SIG-M5 treated with dmso at 0.1 percent for 504 hours (cell line): Measurements from ENCODE around the gene DPYSL5.
"Not testable (repeated sequence)": the region's sequence is repeated elsewhere in the genome, so short reads cannot be mapped to it uniquely, and the experiment has no call there.

Experiments used
- DNase-seq: peaks from one replicate; lab custom pipeline; 2025; ENCODE audit not compliant: unreplicated experiment; lab: John Stamatoyannopoulos, UW

The DPYSL5 gene

DNA sequence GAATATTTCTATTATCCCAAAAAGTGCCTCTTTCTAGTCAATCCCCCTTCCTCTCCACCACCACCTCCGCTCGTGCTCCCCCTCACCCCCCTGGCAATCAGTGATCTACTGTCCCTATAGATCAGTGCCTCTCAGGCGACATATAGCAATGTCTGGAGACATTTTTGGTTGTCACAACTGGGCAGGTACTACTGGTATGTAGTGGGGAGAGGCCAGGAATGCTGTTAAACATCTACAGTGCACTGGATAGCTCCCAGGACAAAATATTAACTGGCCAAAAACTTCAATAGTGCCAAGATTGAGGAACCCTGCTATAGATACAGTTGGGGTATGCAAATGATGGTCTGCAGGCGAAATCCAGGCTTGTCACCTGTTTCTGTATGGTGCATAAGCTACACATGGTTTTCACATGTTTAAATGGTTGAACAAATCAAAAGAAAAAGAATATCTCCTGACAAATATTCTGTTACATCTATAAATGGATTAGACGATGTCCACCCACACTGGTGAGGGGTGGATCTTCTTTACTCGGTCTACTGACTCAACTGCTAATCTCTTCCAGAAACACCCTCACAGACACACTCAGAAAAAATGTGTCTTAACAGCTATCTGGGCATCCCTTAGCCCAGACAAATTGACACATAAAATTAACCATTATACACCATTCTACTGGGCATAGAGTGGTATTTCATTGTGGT lies 25.5 kb downstream of the DPYSL5 start:
- DNase-seq = no peak

DNA sequence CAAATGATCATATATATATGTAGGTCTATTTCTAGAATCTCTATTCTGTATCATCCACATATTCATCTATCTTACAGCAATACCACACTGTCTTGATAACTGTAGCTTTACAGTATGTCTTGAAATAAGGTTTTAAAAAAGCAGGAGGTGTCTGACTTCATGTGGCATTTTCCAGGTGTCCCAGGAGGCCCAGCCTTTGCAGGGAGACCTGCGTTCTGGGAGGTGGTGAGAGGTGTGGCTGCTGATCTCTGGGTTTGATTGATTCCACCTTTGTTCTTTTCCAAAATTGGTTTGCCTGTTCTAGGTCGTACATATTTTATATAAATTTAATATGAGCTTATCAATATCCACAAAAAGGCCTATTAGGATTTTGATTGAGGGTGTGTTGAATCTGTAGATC lies 26.6 kb downstream of the DPYSL5 start:
- no peak for DNase-seq

DNA sequence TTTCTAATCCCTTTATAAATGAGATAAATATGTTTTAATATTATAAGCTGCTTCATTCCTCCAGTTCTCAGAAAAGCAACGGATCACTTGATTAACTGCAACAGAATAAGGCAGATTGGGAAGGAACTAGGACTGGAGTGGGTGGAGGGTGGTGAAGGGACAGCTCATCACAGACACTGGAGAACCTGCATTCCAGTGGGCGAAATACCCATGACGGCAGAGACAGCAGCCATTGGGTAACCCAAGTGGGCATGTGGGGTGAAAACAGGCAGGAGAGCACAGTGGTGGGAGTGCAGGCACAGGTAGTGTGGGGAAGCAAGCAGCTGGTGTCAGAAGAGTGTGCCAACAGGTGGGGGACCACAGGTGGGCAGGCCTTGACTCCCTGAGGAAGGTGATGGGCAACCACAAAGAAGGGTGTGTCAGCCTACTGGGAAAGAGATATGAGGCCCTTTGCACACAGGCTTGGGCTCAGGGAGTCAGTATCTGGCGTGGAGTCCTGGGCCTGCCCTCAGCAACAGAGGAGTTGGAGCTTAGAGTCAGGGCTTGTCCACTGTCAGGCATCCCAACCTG lies 27.2 kb downstream of the DPYSL5 start:
- DNase-seq = no peak

DNA sequence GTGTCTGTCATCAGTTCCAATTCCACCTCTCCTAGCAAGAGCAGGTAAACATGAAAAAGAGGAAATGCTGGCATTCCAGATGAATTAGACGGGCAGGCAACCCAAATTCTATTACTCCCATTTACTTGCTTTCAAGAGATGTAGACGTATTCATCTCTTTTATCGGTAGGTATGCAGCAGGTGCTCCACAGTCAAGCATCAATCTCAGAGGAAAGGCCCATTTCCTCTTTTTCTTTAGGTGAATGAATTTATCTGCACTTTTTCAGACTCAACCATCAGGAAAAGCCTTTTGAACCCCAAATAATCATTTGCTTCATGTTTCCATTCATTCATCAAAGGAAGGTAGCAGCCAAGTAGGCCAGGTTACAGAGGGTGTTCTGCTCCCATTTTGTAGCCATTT lies 27.9 kb downstream of the DPYSL5 start:
- no peak for DNase-seq

DNA sequence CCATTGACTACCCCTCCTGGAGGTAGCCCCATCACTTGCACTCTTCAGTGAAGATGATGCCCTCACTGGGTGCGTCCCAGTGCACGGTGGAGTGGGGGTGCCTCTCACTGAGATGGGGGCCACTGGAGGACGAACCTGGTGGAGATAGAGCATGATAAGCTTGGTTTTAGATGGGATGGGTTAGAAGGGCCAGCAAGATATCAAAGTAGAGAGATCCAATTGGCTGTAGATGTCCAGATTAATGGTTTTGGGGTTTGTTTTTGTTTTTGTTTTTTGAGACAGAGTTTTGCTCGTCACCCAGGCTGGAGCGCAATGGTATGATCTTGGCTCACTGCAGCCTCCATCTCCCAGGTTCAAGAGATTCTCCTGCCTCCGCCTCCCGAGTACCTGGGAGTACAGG lies 28.3 kb downstream of the DPYSL5 start:
- DNase-seq = no peak

DNA sequence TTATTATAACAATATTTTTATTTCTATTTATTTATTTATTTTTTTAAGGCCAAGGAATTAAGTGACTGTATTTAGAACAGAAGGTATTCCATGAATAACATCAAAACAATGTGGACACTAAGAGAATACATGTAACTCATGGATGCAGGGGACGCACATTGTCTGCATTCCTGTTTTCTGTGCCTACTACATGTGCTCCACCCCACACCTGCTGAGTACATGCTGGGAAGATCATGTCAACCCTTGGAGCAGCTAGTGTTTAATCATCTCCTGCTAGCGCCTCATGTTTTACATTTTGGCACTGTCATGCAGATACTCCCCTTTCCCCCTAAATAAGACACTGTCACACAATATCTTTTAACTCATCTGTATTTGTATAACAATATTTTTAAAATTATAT lies 29.3 kb downstream of the DPYSL5 start:
- no peak for DNase-seq

DNA sequence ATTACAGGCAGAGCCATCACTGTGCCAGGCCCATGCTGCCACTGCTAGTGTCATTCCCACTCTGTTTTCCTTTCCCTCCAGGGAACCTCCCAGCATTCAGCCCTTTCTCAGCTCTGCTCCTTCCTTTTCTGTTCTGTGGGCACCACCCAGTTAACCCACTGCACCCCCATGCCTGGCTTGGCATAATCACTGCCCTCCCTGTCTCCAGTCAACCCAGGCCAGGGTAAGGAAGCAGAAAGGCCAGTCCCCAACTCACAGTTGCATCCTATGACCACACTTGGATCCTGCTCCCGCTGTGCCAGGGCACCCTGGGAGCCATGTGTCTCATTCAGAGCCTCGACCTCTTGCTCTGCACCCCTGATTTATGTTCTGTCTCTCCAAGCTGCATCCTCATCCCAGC lies 32.2 kb downstream of the DPYSL5 start:
- DNase-seq = no peak

DNA sequence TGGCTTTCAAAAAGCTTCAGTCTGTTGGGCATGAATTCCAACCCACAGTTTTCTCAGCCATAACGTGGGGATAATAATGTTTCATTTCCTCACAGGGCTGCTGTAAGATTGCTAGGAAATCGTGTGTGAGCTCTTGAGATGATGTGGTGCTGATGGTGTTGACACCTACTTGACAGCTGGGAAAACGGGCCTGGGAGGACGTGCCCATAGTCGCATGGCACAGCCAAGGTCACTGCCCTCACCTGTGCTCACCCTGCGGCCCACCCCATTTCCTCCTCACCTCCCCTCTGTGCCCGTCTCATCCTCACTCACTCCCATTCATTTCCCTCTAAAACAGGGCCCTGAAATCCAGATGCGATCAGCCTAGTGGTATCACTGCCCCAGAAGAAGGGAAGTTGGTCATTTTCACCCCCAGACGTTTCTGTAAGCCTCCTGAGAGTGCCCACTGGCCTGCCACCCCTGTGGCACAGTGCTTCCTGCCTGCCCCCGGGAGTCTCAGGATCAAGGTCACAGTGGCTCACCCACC lies 33.0 kb downstream of the DPYSL5 start:
- no peak for DNase-seq

DNA sequence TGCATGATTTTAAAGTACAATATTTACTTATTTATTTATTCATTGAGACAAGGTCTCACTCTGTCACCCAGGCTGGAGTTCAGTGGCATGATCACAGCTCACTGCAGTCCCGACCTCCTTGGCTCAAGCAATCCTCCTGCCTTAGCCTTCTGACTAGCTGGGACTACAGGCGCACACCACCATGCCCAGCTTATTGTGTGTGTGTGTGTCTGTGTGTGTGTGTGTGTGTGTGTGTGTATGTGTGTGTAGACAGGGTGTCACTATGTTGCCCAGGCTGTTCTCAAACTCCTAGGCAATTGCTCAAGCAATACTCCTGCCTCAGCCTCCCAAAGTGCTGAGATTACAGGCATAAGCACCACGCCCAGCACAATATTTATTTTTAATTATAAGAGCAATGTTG lies 34.3 kb downstream of the DPYSL5 start:
- DNase-seq = not testable (repeated sequence)

DNA sequence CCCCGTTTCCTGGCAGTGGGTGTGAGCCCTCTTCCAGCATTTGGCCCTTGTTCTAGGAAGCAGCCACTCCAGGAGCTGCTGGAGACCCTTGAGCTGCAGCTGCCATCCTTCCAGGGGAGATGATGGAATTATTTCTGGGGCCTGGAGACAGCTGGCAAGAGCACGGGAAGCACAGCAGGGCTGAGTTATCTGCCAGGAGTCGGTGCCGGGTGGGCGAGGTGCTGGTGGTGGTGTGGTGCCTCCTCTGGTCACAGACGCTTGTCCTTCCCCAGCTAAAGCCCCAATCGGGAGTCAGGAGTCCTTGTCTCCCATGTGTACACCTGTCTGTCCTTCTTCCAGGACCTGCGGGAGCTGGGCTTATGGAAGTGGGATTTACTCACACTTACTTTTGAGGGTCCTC lies 36.0 kb downstream of the DPYSL5 start:
- DNase-seq = no peak

DNA sequence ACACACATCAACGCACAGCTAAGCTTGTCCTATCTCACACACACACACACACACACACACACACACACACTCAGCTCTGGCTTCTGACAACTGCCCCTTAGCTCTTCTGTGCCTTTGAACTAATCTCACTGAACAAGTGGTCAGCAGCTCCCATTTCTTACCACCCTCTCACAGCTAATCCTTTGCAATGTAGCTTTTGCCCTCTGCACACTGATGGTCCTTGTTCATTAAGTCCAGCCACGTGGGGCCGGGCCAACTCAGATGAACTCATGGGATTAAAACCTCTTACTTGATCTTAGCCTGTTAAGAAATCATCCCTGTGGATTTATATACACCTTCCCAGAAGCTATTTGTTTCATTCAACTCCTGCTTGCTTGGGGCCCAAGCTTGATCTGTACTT lies 36.6 kb downstream of the DPYSL5 start:
- no peak for DNase-seq

DNA sequence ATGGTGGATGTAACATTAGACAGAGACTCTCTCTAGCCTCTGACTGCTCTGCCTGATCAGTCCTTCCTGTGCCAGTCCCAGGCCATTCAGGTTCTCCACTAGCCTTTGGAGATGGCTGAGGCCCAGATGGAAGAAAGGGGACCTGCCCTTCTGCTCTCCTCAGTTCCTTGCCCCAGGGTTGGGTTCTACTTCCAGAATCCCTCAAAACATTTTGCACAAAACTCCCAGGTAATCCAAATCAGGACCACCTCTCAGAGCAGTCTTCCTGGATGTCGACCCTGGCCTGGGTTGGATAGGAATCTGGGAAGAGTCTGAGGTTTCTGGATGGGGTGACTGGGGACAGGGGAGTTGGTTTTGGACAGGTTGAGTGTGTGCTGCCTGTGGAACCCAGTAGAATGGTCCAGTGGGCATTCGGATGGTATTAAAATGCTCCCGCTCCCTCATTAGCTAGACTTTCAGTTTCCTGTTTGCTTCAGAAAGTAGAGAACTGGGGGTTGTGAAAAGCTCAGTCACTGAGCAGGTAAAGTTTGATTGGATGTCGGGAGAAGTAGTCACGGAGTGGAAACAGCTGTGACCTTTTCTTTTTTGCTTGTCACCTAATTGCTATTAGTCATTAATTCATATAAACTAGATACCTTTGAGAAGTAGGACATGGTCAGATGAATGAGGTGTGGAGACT lies 37.9 kb downstream of the DPYSL5 start:
- no peak for DNase-seq

DNA sequence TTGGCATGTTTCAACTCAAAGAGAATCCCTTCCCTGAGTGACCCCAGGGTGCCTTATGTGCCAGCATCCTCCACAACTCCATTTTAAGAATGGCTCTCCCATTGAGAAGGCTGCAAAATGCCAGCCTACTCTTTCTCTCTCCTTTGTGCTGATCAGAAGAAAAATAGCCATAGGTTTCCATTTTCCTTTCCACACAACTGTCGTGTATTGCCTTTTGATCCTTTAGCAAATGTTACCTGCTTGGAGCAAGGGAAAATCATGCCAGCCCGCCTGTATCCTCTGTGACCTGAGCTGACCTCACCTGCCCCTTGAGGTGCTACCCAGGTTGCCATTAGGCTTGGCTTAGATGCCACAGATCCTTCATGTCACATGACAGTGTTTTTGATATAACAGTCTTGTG lies 38.8 kb downstream of the DPYSL5 start:
- no peak for DNase-seq

DNA sequence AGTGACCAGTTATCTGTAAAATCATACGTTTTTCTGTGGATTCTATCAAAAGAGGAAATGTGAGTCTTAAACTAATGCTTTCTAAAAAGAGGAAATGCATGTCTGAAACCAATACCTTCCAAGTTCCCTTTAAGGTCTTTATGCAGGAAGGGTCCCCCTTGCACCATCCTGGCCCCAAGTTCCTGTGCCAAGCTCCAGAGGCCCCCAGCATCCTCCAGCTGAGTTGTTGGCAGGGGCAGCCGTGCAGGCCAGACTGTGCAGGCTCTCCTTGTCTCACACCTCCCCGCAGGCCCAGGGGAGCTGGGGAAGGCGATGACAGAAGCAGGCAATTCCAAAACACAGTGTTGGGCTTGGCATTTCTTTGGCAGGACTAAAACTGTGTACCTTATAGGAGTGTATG lies 39.2 kb downstream of the DPYSL5 start:
- peak; percentile 94 for DNase-seq

DNA sequence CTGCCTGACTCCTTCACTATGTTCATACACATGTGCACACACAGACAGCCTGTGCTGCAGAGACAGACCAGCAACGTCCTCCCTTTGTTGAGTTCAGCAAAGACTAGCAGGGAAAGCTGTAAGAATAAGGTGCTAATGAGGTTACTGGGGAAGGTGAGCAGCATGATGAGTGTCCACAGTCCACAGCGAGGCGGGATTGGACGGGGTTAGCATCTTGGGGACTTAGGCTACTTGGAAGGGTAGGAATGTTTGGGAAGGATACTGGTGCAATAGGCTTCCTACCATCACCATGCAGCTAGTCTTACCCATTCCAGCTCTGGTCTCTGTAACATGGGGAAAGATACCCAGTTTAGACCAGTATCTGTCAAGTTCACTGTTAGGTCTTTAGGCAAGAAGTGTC lies 41.9 kb downstream of the DPYSL5 start:
- DNase-seq = no peak

DNA sequence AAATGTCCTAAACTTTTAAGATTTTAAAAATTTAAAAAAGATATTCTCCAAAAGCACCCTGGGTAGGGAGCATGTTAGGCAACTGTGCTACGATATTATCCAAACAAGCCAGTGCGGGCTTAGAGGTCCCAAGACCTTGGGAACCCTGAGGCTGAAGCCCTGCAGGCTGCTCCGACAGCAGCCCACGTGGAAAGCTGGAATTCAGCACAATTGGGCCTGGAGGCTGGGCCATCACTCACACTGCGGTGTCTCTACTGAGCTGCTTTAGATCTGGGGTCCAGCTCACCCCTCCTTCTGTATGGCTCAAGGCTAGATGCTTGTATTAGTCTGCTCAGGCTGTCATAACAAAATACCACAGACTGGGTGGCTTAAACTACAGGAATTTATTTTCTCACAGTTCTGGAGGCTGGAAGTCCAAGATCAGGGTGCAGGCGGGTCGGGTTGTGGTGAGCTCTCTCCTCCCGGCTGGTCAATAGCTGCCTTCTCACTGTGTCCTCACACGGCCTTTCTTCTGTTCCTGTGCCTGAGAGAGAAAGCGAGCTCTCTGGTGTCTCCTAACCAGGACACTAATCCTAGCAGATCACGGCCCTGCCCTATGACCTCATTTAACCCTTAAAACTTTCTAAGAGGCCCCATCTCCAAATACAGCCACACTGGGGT lies 42.5 kb downstream of the DPYSL5 start:
- DNase-seq = no peak

DNA sequence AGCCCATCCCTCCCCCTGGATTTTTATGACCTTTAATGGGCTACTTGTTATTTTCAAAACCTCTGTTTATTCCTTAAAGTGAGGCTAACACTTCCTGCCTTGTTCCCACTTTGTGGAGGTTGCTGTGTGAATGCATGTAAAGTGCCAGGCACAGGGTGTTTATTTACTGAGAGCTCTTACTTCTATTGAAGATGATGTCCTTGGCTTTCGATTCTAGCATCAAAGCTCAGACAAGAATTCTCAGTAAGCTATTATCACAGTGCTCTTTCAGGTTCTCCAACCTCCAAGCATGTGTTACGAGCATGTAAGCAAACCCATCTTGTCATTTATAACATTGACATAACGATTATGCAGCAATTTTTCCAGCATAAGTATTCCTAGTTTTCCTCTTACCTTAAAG lies 44.2 kb downstream of the DPYSL5 start:
- DNase-seq = no peak

DNA sequence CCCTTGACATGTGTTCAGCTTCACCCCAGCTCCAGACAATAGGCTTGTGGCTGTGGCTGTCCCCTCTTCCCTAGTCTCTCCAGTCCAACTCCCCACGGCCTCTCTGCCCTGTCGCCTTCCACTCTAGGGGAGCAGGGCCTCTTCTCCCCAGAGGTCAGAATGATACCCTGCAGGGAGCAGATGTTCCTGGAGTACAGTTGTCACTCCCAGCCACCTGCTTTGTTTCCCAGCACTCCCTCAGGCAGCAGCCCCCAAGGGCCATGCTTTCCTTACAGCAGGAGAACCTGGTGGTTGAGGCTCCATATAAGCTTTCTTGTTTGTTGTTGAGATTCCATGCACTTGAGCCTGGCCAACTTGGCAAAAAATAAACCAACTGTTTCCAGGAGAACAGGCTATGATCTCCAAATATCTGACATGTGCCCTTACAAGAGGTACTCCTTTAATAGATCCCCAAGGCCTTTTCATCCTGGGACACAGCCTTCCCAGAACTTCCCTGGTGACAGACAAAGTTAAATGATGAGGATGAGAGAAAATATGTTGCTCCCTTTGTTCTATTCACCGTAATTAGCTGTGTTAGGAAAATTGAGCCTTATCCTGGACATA lies 45.1 kb downstream of the DPYSL5 start:
- no peak for DNase-seq

DNA sequence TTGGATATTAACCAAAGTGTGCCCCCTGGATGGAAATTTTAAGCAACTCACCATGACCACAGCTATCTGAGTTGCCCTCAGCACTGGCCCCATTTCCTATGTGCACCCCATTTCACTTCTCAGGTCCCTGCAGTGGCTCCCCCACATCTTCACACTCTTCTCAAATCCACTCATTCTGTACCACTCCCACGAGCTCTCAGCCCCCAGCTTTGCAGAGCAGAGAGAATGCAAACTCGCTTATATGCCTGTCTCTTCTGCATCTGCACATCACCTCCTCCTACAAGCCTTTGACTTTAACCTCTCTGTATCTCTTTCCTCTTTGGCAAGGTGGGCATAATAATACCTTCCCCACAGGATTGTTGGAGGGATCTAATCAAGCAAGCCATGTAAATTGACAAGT lies 46.2 kb downstream of the DPYSL5 start:
- no peak for DNase-seq

DNA sequence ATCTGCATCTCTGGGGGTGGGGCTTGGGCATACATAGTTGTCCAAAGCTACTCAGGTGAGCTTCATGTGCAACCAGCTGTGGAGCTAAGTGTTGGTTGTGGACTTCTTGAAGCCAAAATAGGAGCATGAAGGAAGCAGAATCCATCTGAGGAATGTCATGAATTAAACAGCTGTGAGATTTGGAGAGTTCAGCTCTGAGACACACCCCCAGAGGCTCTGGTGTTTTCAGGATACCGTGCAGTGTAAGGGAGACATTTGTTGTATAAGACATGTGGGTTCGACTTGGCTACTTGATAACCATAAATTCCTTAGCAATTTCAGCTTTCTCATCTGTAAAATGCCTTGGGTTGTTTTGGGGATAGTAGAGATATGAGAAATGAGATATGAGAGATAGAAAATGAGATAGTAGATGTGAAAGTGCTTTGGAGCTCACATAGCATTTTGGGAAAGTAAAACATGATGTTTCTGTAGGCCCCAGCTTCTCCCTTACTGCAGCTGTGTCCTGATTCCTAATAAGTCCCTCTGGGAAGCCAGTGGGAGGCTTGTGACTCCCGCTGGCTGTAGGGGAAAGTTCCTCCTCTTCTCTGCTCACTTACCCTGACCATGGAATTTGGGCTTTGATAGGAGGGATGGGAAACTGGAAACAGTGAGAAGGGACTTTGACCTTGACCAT lies 50.0 kb downstream of the DPYSL5 start:
- no peak for DNase-seq

DNA sequence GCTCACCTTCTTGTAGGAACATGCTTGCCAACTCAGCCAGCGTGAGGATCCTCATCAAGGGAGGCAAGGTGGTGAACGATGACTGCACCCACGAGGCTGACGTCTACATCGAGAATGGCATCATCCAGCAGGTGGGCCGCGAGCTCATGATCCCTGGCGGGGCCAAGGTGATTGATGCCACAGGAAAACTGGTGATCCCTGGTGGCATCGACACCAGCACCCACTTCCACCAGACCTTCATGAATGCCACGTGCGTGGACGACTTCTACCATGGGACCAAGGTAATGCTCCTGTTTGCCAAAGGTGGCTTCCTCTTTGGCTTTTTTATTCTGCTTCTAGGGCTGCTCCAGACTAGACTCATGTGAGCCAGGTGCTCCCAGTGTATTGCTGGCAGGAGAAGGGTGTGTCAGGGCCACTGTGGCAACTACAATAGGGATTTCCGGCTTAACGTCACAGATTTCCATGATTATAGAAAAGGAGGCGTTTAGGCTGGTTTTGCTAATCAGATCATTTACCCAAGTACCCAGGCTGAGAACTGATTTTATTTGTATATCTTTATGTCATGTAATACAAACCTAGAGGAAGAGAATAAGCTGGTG lies 50.6 kb downstream of the DPYSL5 start:
- no peak for DNase-seq
